AG20443 (cell line): Measurements from ENCODE around the gene IL12A.

Source experiments
- DNase-seq: peaks from one replicate; pipeline ENCODE4 v3.0.0; 2012; ENCODE audit warnings: low spot score, mixed read lengths

The IL12A gene

GRCh38 chr3:160027541-160028195 lies 39.0 kb downstream of the IL12A start:
- DNase-seq = peak; percentile 69

- no peak for DNase-seq
These were observed 47.1 kb downstream of the IL12A start for GRCh38 chr3:160035757-160036156.

- DNase-seq = peak; percentile 54
These were observed 50.4 kb downstream of the IL12A start for GRCh38 chr3:160038862-160039562.

GRCh38 chr3:160040181-160040580 lies 51.5 kb downstream of the IL12A start:
- DNase-seq = peak; percentile 11

- no peak for DNase-seq
These were observed 52.8 kb downstream of the IL12A start for GRCh38 chr3:160041465-160041864.

GRCh38 chr3:160044121-160044520 lies 55.5 kb downstream of the IL12A start:
- no peak for DNase-seq
